Upper lobe of left lung (tissue), 6 donors: ENCODE data around the gene FGF14. TPM values are rescaled to one million over a fixed set of nuclear protein-coding genes. Genes with fewer than 3 reads are reported as not detected.
"Not testable (repeated sequence)": the region's sequence is repeated elsewhere in the genome, so short reads cannot be mapped to it uniquely, and the experiment has no call there.

Source experiments
- ATAC-seq, 2 donors: fragments of 200-7000 bp; cut with Tn5 transposase; one replicate each; pipeline ENCODE4 v1.9.1; 2022; ENCODE audit warnings: mild to moderate bottlenecking in 2 of 2, moderate library complexity in 2 of 2; ENCODE audit not compliant: low FRiP score in 2 of 2
- DNase-seq, 2 donors: peaks; one replicate each; pipeline ENCODE4 v3.0.0-alpha.2; 2019 to 2020
- H3K27ac ChIP-seq, 4 donors: fragments of 200-600 bp; sonication (generic); one replicate each; pipeline ENCODE4 v1.5.1; 2016 to 2019
- H3K27me3 ChIP-seq, 4 donors: fragments of 200-600 bp; sonication (generic); one replicate each; pipeline ENCODE4 v1.5.1; 2017 to 2019
- H3K36me3 ChIP-seq, 4 donors: fragments of 200-600 bp; sonication (generic); one replicate each; pipeline ENCODE4 v1.5.1; 2016 to 2019
- H3K4me1 ChIP-seq, 4 donors: fragments of 200-600 bp; sonication (generic); one replicate each; pipeline ENCODE4 v1.5.1; 2018 to 2019
- H3K4me3 ChIP-seq, 4 donors: fragments of 200-600 bp; sonication (generic); one replicate each; pipeline ENCODE4 v1.5.1; 2017 to 2019; ENCODE audit warnings: mild to moderate bottlenecking in 2 of 4, moderate library complexity in 1 of 4
- H3K9me3 ChIP-seq, 4 donors: fragments of 200-600 bp; sonication (generic); one replicate each; pipeline ENCODE4 v1.5.1; 2018 to 2019
- EP300 ChIP-seq, 4 donors: sonication (generic); formaldehyde crosslinking; IDR thresholded peaks; one replicate each; pipeline ENCODE4 v1.5.1; 2017; ENCODE audit warnings: antibody characterized with exemption in 4 of 4, control low read depth in 2 of 4
- POLR2A ChIP-seq, 4 donors: fragments of 450-650 bp; IDR thresholded peaks; one replicate each; pipeline ENCODE4 v1.5.1; 2016 to 2017; ENCODE audit warnings: antibody characterized with exemption in 4 of 4, mild to moderate bottlenecking in 2 of 4
- POLR2AphosphoS5 ChIP-seq, 2 donors: sonication (generic); formaldehyde crosslinking; IDR thresholded peaks; one replicate each; pipeline ENCODE4 v1.5.1; 2017; ENCODE audit warnings: antibody characterized with exemption in 2 of 2
- WGBS, 2 donors: methylation state at CpG; one replicate each; pipeline ENCODE4 v1.1.5; 2017 to 2018; 5-methylcytosine and 5-hydroxymethylcytosine counted together
- total RNA-seq, 6 donors: library from RNA; depleted of rRNA in 4 of 6; stranded (reverse); fragments of >200 nt in 4 of 6; gene quantifications; one replicate each; pipeline versions ENCODE4 v1.1.0 to v1.2.1, GENCODE V29; 2016 to 2021
- TF ChIP-seq, protein P1 (sequence below), 6 experiments: fragments of 450-650 bp in 4 of 6; fragments of 200-600 bp in 2 of 6; sonication (generic) in 2 of 6; IDR thresholded peaks; one replicate each; pipeline ENCODE4 v1.5.1; 2016 to 2019; ENCODE audit warnings: antibody characterized with exemption in 6 of 6
- donor health status: DM: no; HTN: no; CAD: no; lungs with moderate emphysema.
- donor health status: DM: no; HTN: yes; CAD: no; lungs with severe emphysema.

FGF14 gene
- total RNA-seq, 6 donors from 2014 or later, result 0.80 to 8.4 (median 4.1) TPM

DNA sequence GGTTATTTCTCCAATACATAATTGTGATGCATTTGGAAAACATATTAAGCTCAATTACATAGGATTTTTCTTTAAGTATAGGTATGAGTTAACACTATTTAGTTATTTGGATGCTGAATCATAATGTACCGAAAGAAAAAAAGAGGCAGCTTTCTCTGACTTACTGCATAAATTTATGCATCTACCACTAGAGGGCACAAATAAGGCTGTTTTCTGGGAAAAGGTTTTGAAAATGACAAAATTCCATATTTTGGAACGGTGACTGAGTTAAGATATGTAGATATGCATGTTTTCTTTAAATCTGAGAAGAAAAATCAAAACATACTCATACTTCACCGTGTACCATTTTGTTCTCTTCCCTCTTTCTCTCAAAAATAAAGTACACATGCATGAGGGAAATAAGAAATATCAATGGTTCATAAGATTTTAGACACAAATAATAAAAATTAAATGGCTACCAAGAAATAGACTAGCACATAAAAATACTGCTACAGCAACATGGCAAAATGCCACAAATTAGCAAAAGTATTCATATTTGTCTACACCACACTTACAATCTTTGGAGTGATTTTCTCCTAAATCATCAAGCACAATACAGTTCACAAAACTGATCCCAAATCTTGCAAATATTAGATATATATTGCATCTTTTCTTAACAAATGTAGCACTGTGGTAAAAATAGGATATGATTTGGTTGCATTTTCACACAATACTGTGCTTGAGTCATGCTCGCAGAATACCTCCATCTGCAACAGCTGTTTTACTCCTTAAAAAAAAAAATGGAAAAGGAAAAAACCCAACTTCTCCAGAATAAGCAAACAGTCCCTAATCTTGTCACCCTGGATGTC lies 260.0 kb downstream of the FGF14 start:
- no peaks in the 10 kb centered on the region for H3K36me3 ChIP-seq
- no peaks in the 10 kb centered on the region for H3K9me3 ChIP-seq
- no peaks in the 10 kb centered on the region for H3K27me3 ChIP-seq
- DNase-seq, result no peak
- 32 to 37% methylated on average over 4 of the region's 4 CpGs for WGBS, 2 donors
- no peak overlapping the region for H3K4me3 ChIP-seq
- H3K4me1 ChIP-seq, result no peaks in the 10 kb centered on the region
- peak in 1 of 2 donors; percentile 48 for ATAC-seq
- no peak overlapping the region for H3K27ac ChIP-seq
- TF ChIP-seq, protein P1, sequence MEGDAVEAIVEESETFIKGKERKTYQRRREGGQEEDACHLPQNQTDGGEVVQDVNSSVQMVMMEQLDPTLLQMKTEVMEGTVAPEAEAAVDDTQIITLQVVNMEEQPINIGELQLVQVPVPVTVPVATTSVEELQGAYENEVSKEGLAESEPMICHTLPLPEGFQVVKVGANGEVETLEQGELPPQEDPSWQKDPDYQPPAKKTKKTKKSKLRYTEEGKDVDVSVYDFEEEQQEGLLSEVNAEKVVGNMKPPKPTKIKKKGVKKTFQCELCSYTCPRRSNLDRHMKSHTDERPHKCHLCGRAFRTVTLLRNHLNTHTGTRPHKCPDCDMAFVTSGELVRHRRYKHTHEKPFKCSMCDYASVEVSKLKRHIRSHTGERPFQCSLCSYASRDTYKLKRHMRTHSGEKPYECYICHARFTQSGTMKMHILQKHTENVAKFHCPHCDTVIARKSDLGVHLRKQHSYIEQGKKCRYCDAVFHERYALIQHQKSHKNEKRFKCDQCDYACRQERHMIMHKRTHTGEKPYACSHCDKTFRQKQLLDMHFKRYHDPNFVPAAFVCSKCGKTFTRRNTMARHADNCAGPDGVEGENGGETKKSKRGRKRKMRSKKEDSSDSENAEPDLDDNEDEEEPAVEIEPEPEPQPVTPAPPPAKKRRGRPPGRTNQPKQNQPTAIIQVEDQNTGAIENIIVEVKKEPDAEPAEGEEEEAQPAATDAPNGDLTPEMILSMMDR (IDR thresholded peaks at IDR 0.05), result peak; percentile 23 to 58 (median 40)
- TF ChIP-seq POLR2A (IDR thresholded peaks at IDR 0.05), result no peak

DNA sequence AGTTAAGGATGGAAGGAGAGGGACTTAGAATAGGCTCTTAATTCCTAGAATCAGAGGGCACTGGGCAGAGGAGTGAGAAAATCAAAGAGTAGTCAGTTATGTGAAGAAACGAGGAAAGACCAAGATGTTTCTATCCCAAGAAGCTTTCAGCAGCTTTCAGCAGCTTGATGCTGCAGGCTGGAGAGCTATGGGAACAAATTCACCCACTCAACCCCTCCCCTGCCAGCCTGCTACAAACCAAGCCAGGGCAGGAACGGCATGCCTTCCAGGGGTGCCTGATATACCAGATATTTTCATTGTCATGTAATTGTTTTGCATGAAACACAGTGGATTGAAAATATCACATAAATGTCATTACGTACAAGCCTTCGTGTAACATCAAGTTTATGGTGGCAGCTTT lies 262.2 kb downstream of the FGF14 start:
- WGBS, 2 donors, result 75 to 77% methylated on average over 4 of the region's 4 CpGs
- no peak overlapping the region for H3K4me3 ChIP-seq
- DNase-seq (no peak), ATAC-seq (no peak)
- no peaks in the 10 kb centered on the region for H3K27me3 ChIP-seq
- no peak overlapping the region for H3K27ac ChIP-seq
- TF ChIP-seq POLR2AphosphoS5 (IDR thresholded peaks at IDR 0.05) (no peak), EP300 (IDR thresholded peaks at IDR 0.05) (no peak), POLR2A (IDR thresholded peaks at IDR 0.05) (no peak)
- TF ChIP-seq, protein P1 (IDR thresholded peaks at IDR 0.05), result no peak
- H3K4me1 ChIP-seq, result no peaks in the 10 kb centered on the region
- H3K9me3 ChIP-seq, result no peaks in the 10 kb centered on the region
- H3K36me3 ChIP-seq, result no peaks in the 10 kb centered on the region

DNA sequence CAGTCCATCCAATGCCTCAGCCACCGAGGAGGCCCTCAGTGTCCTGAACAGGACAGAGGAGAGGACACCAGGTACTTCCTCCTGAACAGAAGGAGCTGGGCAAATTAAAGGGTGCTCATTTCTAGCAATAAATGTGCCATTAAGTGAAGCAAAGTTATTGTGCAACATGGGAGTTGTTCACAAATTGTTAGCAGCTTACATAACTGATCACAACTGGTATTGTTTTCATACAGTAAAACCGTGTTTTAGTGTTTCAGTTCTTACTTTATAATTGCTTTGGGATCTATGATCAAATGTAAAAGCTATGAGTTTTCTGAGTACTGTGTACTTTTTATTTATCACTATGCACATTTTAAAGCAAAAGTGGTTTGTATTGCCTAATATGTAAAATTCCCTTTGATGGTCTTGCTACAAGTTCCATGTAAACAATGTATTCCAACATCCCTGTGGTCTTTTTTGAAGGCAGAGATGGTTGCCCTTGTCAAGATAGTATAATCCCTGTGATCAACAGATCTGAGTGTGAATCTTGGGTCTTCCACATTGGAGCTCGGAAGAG lies 263.1 kb downstream of the FGF14 start:
- TF ChIP-seq POLR2AphosphoS5 (IDR thresholded peaks at IDR 0.05) (no peak), POLR2A (IDR thresholded peaks at IDR 0.05) (no peak), EP300 (IDR thresholded peaks at IDR 0.05) (no peak)
- TF ChIP-seq, protein P1 (IDR thresholded peaks at IDR 0.05), result no peak
- no peak overlapping the region for H3K4me3 ChIP-seq
- DNase-seq (no peak), ATAC-seq (no peak)
- WGBS, 2 donors, result 75 to 78% methylated on average over 2 to 3 of the region's 3 CpGs
- H3K27me3 ChIP-seq, result no peaks in the 10 kb centered on the region
- no peaks in the 10 kb centered on the region for H3K4me1 ChIP-seq
- H3K36me3 ChIP-seq, result no peaks in the 10 kb centered on the region
- H3K27ac ChIP-seq, result no peak overlapping the region
- H3K9me3 ChIP-seq, result no peaks in the 10 kb centered on the region

DNA sequence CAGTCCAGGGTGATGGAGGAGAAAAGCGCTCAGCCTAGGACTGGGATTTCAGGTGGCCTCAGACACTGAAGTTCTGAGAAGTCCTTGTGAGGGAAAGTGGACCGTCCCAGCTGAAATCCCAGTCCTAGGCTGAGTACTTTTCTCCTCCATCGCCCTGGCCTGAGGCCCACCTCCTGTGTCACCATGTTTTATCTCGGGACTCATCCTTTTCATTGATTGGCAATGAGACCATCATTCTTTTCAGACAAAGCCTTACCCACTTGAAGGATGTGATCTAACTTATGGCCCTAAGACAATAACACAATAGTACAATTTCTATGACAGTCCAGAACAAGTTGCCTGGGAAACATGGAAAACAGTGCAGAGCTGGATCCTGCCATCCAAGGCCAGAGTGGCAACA lies 263.9 kb downstream of the FGF14 start:
- H3K9me3 ChIP-seq, H3K36me3 ChIP-seq, H3K27ac ChIP-seq, H3K4me3 ChIP-seq, H3K4me1 ChIP-seq, DNase-seq, ATAC-seq, H3K27me3 ChIP-seq: not testable (repeated sequence)
- 88 to 94% methylated on average over 4 of the region's 4 CpGs for WGBS, 2 donors

DNA sequence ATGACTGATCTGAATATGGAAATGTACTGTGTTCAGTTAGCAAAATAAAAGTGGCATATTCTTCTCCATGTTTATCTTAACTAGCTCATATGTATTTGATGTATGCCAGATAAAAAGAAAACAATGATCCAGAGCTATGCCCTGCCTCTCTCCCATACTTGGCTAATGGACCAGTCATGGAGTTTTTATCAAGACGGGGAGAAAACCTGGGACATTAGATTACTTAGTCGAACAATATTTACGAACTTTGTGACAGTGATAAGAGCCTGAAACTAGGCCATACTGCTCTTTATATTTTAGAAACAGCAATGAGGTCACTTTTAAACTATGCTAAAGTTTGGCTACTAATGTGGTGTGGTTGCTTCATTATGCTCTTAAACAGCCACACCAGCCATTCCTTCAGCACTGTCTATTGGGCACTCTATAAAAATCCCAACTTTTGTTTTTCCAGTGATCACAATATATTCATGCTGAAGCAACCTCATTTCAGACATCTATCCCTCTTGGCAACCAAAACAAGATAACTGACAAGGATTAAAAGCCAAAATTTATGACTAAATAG lies 265.0 kb downstream of the FGF14 start:
- TF ChIP-seq, protein P1 (IDR thresholded peaks at IDR 0.05), result no peak
- no peak for TF ChIP-seq POLR2A (IDR thresholded peaks at IDR 0.05)
- TF ChIP-seq POLR2AphosphoS5 (IDR thresholded peaks at IDR 0.05), result no peak
- no peak for TF ChIP-seq EP300 (IDR thresholded peaks at IDR 0.05)
- DNase-seq (no peak), ATAC-seq (no peak)
- Histone ChIP-seq H3K4me3 (no peak overlapping the region), H3K36me3 (no peaks in the 10 kb centered on the region), H3K27ac (no peak overlapping the region), H3K27me3 (no peaks in the 10 kb centered on the region), H3K4me1 (no peaks in the 10 kb centered on the region), H3K9me3 (no peaks in the 10 kb centered on the region)
- 64 to 84% methylated on average over 3 of the region's 3 CpGs for WGBS, 2 donors
